Measurements from ENCODE around the gene RSRP1.
A peak's percentile ranks its signal among the peaks of the same experiment; 100 is the strongest.
"Not testable (repeated sequence)": the region's sequence is repeated elsewhere in the genome, so short reads cannot be mapped to it uniquely, and the experiment has no call there.

The RSRP1 gene

DNA sequence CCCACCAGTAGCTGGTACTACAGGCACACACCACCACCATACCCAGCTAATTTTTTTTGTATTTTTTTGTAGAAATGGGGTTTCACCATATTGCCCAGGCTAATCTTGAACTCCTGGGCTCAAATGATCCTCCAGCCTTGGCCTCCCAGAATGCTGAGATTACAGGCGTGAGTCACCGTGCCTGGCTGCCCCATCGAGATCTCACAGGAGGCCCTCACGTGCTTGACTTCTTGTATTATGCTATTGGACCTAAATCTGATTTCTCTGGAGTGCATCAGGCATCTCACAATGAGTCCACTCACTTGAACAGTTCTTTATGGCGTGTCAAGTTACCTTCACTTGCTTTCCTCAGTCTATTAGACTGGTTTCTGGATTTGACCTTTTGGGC lies 9.3 kb upstream of the RSRP1 start:
- no peak for DNase-seq (ENCODE audit: low read depth in 2 of 2)

DNA sequence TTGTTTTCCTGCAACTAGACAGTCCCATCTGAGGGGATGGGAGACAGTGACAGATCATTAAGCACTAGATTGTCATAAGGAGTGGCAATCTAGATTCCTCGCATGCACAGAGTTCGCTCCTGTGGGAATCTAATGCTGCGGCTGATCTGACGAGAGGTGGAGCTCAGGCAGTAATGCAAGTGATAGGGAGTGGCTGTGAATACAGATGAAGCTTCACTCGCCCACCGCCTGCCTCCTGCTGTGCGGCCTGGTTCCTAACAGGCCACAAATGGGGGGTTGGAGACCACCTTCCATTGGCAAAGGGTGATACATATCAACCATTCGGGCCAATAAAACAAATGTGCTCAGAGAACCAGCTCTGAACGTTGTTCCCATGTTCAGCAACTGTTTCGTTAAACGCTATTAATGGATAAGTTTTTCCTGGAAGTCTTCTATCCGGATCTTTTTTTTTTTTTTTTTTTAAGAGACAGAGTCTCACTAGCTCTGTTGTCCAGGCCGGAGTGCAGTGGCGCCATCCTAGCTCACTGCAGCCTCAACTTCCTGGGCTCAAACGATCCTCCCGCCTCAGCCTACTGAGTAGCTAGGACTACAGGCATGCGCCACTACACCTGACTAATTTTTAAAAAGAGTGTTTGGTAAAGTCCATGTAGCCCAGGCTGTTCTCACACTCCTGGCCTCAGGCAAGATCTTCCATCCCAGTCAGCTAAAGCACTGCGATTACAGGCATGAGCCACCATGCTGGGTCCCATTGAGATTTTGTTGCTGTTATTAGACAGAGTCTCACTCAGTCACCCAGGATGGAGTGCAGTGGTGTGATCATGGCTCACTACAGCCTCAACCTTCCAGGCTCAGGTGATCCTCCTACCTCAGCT lies 8.7 kb upstream of the RSRP1 start:
- no peak for DNase-seq (ENCODE audit: low read depth in 2 of 2)

DNA sequence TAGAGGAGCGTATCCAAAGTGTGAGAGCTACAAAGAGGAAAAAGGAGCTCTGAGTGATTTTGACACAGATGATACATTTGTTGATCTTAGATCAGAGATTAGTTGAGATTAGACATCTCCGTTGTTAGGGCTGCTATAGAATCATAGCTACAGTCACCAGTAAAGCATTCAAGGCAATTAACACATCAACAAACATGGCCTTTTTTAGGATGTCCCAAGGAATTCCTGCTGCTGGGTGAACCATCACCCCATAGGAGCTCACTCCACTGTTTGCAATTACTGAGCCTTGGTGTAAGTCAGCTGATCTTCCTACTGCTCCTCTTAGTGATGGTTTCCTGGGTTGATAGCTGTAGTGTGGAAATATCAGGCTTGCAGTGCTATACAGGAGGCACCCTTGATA lies 6.7 kb upstream of the RSRP1 start:
- no peak for DNase-seq (ENCODE audit: low read depth in 2 of 2)

DNA sequence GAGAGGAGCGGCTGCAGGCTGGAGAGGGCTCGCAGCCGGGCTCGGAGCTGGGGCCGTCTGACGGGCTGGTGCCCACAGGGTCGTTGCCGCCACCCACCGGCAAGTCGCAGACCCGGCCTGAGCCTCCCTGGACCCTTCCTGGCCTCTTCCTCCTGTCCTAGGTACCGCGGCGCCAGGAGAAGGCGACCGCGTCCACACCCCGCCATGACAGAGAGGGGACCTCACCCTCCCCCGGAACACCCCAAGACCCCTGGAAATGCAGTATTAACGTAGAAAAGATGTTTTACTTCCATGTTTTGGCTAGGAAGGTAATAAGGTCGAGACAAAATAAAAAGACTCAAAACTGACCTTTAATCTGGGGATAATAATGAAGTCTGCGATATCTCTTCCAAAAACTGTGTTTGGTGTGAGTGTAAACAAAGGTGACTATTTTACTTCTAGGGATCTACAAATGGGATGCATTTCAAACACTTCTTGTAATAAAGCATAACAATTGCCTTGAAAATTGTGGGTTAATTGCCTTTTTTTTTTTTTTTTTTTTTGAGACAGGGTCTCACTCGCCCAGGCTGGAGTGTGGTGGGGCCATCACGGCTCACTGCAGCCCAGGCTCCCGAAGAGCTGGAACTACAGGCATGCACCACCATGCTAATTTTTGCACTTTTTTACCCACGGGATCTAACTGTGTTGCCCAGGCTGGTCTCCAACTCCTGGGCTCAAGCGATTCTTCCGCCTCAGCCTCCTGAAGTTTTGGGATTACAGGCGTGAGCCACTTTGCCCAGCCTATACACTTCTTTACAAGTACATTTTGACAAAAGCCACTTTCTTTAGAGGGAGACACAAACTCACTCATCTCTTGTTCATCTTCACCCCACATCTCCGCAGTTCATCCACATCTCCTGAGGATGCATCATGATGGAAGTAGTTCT lies 838 bp upstream of the RSRP1 start:
- no peak for DNase-seq (ENCODE audit: low read depth in 2 of 2)

DNA sequence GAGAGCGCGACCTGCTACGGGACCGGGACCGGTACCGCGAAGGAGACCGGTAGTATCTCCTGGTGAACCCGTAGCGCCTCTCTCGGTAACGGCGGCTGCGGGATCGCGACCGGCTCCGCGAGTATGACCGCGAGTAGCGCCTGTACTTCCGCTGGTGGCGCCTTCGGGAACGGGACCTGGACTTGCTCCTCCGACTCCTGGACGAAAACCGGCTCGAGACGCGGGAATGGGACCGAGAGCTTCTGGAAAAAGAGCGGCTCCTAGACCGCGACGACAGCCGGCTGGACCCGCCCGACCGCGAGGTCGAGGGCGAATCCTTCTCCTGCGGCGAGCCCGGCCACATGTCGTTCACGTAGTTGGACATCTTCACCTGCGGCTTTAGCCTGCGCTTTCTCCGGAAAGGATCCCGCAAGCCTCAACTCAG lies 642 bp downstream of the RSRP1 start:
- no peak for DNase-seq (ENCODE audit: low read depth in 2 of 2)

DNA sequence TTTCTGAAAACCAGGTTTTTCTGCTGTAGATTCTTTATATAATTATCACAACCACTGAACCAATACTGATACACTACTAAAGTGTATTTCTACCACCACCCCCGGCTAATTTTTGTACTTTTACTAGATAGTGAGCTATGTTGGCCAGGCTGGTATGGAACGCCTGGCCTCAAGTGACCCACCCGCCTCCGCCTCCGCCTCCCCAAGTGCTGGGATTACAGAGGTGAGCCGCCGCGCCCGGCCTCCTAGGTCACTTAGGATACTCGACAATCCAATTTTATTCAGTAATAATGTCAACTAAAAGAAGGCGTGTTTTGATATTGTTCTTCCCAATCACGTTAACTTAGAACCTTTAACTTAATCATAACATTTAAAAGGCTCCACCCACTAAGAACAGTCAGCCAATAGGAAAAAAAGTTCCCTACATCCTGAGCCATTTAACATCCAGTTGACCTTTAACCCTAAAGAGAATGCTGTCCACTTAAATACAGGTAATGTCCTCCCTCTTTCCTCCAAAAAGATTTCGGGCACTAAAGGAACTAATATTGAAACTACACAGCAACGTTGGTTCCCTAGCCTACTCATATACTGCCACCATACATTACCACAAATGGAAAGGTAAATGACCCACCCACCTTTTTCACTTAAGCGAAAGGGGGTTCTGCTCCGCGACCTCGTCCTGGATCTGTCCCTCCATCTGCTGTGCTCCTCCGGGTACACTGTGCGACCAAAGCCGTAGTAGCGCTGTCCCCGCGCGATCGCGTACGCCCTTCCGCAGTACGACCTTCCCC lies 1.2 kb downstream of the RSRP1 start:
- no peak for DNase-seq (ENCODE audit: low read depth in 2 of 2)

DNA sequence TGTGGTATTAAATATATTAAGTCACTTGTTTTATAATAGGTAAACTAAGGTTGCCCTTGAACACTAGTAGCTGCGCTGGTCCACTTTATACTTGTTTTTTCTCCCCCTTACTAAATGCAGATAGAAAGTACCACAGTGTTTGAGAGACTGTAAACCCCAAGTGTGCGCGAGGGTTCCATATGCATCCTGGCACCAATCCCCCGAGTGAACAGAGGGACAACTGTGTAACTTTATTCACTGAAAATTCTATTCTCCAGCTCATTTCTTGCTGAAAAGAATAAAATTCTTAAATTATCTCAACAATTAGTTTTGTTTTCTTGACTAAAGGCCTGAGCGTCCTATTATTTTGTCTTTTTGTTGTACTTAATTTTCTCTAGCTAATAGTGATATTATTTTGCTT lies 1.9 kb downstream of the RSRP1 start:
- DNase-seq (ENCODE audit: low read depth in 2 of 2), result no peak

DNA sequence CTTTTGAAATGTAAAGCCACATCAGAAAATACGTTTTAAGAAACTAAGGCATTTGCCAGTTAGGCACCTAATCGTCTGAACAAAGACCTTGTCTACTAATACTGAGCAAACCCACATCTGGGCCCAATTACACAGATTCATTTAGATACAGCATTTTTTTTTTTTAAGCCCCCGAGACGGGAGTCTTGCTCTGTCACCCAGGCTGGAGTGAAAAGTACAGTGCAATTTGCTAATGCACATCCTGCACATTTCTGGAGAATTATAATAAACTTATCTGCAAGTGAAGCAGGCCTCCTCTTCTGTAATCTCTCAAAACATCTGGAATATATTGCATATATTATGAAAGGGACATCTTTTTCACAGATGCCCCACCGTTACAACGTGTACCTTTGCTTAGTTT lies 3.3 kb downstream of the RSRP1 start:
- DNase-seq (ENCODE audit: low read depth in 2 of 2), result no peak

DNA sequence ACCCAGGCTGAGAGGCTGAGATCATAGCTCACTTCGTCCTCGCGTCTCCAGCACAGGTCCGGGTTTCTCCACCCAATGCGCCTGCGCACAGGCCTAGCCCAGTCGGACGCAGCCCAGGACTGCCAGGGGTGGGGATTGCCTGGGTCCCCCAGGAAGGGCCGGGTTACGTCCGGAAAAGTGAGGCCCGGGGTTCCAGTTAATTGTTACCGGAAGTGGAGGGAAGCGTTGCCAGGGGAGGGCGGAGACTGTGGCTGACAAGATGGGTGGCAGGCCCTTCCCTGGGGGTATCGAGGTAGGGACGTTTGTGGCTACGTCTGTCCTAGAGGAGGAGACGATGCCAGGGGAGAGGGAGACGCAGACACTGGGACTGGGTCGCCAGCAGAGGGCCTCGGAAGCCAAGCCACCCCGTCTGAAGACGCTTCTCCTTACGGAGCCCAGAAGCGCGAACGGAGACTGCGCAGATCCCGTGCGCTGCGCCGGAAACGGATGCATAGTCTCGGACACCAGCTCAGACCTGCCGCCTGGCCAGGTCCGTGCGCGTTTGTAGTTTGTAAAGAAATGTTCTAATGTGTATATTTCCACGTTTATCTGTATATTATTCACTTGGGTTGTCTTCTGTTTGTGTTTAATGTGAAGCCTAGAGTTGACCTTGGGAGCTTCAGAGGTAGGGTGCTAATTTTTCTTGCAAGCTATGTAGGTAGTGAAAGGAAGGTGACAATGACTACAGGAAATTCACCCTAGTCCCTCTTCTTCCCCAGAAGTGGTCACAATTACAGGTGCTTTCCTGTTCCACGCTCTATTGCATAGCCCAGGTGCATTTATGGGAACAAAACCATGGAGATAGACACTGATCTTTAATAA lies 7.3 kb downstream of the RSRP1 start:
- DNase-seq (ENCODE audit: low read depth in 2 of 2), result peak; percentile 88 to 91

DNA sequence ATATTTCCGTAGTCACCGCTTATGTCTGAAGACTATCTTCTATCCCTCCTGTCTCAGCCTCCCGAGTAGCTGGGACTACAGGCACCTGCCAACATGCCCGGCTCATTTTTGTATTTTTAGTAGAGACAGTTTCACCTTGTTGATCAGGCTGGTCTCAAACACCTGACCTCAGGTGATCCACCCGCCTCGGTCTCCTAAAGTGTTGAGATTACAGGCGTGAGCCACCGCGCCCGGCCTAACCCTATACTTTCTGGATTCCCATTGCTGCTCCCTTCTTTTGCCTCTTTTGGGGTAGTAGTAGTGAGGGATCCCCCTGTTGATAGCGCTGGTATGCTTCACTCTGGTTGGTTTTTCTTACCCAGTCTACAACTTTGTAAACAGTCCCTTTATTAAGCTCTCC lies 9.2 kb downstream of the RSRP1 start:
- no peak for DNase-seq (ENCODE audit: low read depth in 2 of 2)

DNA sequence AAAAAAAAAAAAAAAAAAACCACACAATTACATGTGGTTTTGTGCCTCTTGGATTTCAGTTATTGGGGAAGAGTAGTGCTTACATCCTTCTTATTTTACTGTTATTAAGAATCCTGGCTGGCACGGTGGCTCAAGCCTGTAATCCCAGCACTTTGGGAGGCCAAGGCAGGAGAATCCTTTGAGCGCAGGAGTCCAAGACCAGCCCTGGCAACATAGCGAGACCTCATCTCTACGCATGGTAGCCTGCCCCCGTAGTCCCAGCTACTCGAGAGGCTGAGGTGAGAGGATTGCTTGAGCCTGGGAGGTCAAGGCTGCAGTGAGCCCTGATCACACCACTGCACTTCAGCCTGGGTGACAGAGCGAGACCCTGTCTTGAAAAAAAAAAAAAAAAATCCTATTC lies 11.0 kb downstream of the RSRP1 start:
- DNase-seq (ENCODE audit: low read depth in 2 of 2), result not testable (repeated sequence)

DNA sequence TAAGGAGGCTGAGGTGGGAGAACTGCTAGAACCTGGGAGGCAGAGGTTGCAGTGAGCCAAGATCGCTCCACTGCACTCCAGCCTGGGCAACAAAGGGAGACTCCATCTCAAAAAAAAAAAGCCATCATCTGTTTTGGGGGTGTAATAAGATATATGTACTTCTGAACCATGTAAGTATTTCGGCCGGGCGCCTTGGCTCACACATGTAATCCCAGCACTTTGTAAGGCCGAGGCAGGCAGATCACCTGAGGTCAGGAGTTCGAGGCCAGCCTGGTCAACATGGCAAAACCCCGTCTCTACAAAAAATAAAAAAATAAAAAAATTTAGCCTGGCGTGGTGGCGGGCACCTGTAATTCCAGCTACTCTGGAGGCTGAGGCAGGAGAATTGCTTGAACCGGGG lies 11.8 kb downstream of the RSRP1 start:
- not testable (repeated sequence) for DNase-seq (ENCODE audit: low read depth in 2 of 2)

DNA sequence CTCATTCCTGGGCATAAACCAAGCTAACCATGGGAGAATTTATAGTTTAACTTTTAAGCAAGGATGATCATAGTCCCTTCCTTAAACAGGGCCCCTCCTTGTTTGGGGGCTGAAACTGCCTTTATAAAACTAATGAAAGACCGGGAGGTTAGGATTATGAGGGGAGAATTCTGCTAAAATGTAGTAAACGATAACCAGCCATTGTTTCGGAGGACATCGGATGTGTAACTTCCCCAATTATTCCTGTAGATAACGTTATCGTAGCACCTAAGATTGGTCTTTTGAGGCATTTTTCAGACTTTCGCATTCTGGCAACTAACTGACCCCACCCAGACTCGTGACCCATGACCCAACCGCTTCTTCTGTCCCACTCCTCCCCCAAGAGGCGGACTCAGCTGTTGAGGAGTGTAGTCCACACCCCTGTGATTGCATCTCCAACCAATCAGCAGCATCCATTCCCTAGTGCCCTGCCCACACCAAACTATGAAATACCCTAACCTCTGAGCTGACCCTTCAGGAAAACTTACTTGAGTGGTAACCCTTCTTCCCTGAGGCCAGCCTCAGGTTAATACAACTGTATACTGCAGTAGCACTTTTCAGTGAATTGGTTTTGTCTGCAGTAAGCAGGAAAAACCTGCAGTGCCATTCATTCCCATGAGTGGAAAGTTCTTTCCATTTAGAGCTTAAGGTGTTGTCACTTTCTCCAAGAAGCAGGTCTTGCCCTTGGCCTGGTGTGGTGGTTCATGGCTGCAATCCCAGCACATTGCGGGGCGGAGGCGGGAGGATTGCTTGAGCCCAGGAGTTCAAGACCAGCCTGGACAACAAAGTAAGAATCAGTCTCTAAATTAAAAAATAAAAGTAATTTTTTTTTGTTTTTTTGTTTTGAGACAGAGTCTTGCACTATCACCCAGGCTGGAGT lies 14.1 kb downstream of the RSRP1 start:
- DNase-seq (ENCODE audit: low read depth in 2 of 2), result peak; percentile 40 to 47

DNA sequence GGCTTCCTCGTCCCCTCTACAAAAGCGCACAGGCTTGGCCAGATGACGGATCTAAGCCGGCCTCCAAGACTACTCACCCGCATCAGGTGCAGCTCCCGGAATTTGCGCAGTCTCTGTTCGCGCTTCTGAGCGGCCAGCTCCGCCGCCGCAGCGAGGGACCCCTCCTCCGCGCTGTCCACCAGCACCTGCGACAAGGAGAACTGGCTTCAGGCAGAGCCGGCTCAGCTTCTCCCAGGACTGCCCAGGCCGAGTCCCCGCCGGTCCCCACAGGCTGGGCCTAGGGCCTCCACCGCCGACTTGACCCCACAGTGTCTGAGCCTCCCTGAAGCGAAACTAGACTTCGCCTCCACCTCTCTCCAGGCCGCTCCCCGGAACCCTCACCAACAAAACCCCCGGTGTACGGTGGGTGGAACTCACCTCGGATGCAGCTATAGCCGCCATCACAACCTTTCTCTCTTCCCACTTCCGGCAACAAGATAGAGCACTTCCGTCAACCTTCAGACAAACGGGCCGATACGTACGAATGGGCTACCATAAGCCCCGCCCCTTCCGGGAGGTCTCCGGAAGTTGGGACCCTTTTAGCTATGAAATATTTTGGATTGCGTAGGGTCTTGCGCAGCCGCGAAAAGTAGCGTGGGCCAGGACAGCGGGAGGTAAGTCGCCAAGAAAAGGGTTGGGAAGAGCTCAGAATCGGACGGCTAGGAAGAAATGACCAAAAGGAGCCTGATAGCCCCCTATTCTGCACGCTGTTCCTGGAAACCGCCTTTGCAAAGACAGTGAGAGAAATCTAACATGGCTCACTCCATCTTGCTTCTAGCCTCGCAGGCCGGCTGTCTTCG lies 15.0 kb downstream of the RSRP1 start, which contains the start of gene SYF2:
TSS of gene SYF2 (minus strand) at position 476 of the 839 bp plus-strand sequence. CDS start at position 441, 35 bp downstream.
- DNase-seq (ENCODE audit: low read depth in 2 of 2), result peak; percentile 82 to 87

DNA sequence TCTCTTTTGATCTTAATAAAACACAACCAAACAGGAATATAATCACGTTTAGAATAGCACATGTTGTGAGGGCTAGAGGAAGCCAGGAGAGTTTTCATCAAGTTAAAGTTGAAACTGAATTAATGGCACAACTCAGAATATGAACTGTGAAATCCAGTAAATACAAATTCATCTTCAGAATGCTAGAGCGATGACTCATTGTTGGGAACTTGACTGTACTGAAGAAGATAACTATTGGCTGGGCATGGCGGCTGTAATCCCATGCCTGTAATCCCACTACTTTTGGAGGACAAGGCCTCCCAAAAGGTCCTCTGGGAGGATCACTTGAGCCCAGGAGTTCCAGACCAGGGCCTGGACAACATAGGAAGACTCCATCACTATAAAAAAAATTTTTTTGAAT lies 23.8 kb downstream of the RSRP1 start:
- no peak for DNase-seq (ENCODE audit: low read depth in 2 of 2)

DNA sequence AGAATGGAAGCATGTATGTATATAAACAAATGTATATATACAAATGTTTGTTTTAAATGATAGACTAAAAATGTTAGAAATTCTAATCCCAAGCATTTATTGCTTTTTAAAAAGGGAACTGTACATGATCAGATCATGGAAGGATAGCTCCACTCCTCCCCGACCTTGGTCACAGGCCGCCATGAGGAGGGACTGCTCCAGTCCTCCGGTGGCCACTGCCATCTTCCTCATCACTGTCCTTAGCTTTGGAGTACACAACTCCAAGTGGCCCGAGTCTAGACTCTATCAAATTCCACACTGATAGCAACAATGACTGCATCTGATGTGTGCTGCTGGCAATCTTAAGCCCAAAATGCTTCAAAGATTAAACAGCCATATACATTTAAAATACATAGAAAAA lies 24.6 kb downstream of the RSRP1 start:
- no peak for DNase-seq (ENCODE audit: low read depth in 2 of 2)

DNA sequence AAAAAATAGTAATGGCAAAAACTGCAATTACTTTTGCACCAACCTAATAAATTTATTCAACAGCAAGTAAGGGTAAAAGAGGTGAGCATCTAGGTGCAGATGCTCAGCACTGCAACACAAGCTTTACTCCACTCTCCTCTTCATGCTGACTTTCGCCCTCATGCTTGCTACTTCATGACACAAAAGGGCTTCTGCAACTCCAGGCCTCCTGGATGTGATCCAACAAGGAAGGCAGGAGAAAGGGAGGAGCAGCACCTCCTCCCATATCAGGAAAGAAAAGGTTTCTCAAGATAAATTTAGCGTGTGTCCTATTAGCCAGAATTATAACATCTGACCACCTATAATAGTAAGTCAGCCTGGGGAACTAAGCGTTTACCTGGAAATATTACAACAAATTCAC lies 26.6 kb downstream of the RSRP1 start:
- DNase-seq (ENCODE audit: low read depth in 2 of 2), result no peak

DNA sequence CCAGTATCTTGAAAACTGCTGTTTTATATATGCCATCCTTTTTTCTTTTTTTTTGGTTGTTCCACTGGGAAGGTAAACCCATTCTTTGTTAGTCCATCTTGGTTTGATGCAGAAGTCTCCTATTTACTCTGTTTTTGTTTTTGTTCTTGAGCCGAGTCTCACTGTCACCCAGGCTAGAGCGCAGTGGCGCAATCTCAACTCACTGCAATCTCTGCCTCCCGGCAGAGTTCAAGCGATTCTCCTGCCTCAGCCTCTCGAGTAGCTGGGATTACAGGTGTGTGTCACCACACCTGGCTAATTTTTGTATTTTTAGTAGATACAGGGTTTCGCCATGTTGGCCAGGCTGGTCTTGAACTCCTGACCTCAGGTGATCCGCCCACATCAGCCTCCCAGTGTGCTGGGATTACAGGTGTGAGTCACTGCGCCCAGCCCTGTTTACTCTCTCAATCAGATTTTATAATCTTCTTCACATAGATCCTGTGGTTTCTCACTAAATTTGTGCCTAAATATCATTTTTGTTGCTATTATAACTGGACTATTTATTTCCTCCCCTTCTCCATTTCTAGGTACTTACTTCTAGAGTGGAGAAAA lies 27.5 kb downstream of the RSRP1 start:
- no peak for DNase-seq (ENCODE audit: low read depth in 2 of 2)
